ENCODE measurements around the gene UBE2G2.
"Not testable (repeated sequence)": the region's sequence is repeated elsewhere in the genome, so short reads cannot be mapped to it uniquely, and the experiment has no call there.

Gene UBE2G2

DNA sequence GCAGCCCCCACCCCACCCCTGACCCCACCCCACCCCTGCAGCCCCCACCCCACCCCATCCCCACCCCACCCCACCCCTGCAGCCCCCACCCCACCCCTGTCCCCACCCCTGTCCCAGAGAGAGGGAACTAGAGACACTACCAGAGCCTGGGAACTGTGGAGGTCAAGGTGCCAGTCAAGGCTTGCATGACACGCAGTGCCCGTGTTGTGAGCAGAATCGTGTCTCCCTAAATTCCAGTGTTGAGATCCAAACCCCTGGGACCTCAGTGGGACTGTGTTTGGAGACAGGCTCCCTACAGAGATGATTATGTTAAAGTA is 34.7 kb upstream of the UBE2G2 start:
- no peak for DNase-seq (ENCODE audit: low read depth in 2 of 2)

DNA sequence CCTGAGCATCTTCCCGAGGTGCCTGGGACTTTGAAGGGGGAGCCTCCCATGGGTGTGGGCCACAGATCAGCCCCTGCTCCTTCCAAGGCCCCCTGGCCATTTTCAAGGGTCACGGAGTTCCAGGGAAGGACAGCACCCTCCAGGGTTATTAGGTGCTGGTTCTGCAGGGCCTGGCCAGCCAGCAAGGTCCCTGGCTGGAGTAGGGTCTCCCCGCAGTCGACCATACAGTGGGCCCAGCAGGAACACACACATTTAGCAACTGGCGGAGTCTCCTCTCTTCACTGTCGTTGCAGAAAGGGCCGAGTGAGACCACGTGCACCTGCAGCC is 34.0 kb upstream of the UBE2G2 start:
- DNase-seq (ENCODE audit: low read depth in 2 of 2), result no peak

DNA sequence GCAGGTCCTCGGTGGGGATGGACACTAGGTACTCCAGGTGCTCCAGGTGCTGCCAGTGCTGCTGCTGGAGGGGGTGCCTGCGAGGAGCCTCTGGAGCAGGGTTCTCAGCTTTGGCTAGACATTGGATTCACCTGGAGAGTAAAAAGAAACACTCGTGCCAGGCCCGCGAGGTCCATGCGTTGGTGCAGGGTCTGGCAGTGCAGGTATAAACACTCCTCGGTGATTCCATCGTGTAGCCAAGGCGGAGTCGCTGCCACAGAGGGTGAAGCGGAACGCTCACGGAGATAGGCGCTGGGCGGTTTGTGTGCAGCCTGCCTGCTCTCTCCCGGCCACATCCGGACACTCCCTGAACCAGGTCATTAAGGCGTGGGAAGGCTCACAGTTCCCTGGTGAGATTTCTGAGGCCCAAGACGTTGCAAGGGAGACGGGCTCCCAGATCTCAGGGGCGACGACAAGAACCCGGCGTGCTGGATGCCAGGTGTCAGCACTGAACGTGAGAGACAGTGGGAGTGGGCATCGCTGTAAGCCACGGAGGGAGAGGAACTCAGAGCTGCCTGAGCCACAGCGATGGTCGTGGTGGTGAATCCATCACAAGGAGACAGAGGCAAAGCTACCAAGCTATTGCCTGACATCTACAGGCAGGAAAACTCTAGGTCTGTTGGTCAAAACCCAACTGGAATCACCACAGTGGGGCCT is 33.5 kb upstream of the UBE2G2 start:
- DNase-seq (ENCODE audit: low read depth in 2 of 2), result no peak

DNA sequence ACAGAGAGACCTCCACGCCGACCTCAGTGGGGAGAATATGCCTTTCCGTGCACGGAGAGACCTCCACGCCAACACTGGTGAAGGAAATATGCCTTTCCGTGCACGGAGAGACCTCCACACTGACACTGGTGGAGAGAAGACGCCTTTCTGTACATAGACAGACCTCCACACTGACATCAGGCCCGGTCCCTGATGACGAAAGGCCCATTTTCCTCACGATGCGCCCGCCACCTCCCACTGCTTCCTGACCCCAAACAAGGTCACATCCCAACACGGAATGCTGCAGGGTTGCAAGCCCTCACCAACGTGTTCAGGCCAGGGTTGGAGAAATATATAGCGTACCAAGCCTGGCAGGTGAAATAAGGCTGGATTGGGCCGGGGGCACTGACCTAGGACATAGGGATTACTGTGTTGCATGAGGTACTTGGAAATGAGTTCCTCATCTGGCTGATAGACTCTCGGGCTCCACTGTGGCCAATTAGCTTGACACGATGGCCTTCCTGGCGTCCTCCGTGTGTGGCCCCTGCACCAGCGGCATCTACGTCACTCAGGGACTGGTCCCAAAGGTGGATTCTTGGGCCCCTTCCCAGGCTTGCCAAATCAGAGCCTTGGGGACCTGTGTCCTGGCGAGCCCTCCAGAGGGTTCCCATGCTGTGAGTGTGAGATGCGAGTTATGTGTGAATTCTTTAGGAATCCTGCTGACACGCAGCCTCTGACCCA is 32.8 kb upstream of the UBE2G2 start:
- no peak for DNase-seq (ENCODE audit: low read depth in 2 of 2)

DNA sequence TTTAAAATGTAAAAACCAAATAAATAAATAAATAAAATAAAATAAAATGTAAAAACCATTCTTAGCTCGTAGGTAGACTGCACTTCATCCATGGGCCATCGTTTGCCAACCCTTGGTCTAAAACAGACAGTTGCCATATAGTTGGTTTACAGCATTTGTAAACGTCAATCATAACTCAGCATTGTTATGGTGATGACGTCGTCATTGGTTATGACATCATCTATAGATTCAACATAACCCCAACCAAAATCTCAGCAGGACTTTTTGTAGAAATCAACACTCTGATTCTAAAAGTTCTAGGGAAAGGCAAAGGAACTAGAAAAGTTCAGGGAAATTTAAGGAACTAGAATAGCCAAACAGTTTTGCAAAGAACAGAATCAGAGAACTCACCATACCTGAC is 32.0 kb upstream of the UBE2G2 start:
- no peak for DNase-seq (ENCODE audit: low read depth in 2 of 2)

DNA sequence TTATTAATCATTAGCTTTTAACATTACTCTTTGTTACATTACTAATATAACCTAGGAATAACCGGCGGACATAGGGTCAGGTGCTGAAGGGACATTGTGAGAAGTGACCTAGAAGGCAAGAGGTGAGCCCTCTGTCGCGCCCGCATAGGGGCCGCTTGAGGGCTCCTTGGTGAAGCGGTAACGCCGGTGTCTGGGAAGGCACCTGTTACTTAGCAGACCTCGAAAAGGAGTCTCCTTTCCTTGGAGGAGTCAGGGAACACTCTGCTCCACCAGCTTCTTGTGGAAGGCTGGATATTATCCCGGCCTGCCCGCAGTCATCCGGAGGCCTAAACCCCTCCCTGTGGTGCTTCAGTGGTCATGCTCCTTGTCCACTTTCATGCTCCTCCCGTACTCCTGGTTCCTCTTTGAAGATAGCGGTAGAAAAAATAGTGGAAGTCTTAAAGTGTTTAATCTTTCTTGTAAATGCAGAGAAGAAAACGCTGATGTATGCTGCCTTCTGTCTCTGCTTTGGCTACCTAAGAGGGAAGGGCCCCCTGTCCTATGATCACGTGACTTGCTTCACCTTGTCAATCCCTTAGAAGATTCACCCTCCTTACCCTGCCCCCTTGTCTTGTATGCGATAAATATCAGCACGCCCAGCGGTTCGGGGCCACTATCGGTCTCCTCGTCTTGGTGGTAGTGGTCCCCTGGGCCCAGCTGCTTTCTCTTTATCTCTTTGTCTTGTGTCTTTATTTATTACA is 31.1 kb upstream of the UBE2G2 start:
- not testable (repeated sequence) for DNase-seq (ENCODE audit: low read depth in 2 of 2)

DNA sequence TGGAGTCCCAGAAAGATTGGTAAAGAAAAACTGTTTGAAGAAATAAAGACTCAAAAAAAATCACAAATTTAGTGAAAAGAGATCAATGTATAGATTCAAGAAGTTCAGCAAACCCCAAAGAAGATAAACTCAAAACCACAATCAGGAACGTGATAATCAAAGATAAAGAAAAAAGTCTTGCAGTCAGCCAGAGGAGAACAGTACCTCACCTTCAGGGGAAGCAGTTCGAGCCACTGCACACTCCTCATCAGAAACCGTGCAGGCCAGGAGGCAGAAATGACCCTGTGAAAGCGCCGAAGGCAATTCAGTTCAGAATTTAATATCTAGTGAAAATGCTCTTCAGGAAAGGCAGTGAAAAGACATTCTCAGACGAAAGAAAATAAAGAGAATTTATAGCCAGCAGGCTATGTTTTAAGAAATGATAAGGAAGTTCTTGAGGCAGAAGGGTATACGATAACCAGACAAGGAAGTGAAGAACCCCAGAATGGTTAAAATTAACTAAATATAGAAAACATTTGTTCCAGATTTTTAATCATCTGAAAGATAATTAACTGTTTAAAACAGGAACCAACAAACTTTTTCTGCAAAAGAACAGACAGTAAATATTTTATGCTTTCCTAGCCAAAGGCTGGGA is 29.7 kb upstream of the UBE2G2 start:
- DNase-seq (ENCODE audit: low read depth in 2 of 2), result no peak

DNA sequence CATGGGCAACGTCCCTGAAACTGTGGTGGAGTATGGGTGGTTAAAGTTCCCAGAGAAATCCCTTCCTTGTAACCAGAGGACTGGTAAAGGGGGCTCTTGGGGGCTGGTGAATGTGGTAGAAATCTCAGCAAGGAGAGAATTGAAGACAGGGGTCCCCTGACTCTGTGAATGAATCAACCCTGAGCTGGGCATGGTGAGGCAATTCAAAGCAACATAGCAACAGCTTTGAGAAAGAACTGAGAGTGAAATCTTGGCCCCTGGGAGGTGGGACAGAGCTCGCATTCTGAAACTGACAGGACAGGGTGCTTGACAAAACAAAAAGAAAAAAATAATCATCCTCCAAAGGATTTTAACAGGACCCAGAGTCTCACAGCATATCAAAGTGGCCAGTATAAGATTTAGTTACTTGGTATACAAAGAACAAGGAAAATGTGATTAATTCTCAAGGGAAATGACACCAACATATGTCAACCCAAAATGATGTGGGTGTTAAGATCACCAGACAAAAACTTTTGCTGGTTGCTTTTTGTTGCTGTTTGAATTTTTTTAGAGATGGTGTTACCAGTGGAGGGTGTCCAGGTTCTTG is 28.0 kb upstream of the UBE2G2 start:
- DNase-seq (ENCODE audit: low read depth in 2 of 2), result no peak

DNA sequence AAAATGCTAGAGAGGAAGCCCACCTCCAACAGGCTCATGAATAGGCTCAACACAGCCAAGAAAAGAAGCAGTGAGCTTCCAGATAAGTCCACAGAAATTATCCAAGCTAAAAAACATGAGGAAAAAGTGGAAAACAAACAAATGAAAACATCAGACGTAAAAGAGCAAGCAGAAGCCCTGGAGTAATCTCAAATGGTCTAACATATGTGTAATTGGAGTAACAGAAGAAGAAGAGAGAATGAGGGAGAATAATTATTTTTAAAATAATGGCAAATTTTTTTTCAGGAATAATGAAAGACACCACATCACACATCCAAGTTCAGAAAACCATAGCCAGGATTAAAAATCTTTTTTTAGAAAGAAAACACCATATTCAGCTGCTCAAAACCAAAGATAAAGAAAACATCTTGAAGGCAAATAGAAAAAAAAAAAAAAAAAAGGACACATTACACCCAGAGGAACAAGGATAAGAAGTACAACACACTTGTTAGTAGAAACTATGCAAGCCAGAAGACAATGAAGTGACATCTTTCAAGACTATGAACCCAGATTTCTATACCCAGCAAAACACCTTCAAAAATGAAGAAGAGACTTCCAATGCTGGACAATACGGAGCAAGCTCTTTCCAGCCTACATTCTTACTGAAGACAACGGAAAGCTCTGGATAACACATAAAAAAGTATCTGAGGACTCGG is 26.9 kb upstream of the UBE2G2 start:
- DNase-seq (ENCODE audit: low read depth in 2 of 2), result no peak

DNA sequence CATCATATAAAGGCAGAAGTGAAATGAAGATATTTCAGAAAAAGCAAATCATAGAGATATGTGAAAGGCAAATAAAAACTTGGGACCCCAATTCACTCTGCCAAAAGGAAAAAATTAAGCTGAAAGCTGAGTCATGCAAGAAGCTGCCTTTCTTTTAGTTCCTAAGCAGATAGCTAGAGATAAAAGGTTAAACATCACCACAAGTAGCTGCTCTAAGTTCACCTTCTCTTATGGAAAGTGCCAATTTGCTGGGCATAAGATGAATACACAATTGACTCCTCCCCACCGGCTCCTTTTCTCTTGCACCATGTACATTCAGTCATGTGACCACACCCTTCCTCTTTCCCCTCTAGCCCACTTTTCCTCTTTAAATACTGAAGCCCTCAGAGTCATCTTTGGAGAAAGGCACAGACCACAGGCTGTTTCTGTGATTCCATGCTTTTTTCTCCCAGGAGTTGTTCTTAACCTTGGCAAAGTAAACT is 21.6 kb upstream of the UBE2G2 start:
- no peak for DNase-seq (ENCODE audit: low read depth in 2 of 2)

DNA sequence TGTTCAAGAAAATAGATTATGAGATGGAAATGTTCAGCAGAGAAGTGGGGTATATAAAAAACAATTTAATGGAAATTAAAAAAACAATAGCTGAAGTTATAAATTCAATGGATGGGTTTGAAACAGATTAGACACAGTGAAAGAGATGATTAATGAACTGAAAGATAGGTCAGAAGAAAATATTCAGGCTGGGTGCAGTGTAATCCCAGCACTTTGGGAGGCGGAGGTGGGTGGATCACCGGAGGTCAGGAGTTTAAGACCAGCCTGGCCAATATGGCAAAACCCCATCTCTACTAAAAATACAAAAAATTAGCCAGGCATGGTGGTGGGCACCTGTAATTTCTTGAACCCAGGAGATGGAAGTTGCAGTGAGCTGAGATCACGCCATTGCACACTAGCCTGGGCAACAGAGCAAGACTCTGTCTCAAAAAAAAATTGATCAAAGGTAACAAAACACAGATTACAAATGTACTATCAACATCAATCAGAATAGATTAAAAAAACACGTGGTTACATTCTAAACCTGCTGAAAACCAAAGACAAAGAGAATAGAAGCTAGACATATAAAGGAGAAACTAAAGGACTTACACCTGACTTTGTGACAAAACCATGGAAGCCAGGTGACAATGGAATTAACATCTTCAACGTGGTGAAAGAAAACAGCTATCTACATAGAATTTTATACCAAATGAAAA is 21.0 kb upstream of the UBE2G2 start:
- no peak for DNase-seq (ENCODE audit: low read depth in 2 of 2)

DNA sequence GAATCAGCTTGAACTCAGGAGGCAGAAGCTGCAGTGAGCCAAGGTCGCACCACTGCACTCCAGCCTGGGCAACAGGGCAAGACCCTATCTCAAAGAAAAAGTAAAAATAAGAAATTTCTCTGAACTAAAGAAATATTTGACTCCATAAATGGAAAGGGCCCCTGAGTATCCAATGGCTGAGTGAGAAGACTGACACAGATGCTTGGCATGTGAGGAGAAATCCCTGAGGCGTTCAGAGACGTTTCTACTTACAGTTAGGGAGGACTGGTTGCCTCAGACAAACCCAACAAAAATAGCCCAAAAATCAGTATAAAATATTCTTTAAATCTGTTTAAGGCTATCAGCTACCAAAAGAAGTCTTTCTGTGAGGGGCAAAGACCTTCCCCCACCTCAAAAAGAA is 19.2 kb upstream of the UBE2G2 start:
- no peak for DNase-seq (ENCODE audit: low read depth in 2 of 2)

DNA sequence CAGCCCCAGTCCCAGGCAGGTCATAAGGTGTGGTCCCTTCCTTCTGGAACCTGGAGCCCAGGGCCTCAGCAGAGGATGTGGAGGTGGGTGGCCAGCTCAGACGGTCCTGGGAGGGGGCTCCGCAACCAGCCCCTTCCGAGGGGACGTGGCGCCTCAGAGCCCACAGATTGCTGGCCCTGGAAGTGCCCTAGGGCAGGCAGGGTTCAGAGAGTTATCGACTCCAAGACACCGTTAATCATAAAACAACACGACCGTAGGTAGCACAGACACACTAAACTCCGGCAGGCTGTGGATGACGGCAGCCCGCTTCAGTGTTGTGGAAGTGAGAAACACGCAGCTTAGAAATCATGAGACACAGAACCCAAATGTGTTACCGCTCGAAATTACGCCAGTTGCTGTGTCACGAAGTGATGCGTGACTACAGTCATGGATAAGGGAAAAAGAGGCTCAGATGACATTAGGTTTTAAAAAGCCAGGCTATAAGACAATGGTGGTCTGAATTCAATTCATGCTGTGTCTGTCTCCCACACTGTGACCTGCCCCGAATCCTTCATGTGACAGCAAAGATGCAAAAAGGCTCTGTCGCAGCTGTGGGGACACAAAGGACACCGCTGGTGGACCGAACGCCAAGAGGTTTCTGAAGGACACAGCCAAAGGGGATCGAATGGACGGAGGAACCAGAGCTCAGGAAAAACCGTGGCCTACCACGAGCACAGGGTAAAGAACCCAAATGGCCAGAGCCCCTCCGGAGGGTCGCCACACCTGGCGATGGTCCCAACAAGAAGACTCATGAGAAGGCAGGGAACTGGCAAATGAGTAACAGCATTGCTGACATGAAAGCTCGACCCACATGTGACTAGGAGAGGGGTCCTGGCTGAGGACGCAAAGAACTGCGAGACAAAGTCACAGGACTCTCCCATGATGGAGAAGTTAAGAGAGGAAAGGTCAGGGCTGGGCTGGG is 17.9 kb upstream of the UBE2G2 start:
- DNase-seq (ENCODE audit: low read depth in 2 of 2), result no peak

DNA sequence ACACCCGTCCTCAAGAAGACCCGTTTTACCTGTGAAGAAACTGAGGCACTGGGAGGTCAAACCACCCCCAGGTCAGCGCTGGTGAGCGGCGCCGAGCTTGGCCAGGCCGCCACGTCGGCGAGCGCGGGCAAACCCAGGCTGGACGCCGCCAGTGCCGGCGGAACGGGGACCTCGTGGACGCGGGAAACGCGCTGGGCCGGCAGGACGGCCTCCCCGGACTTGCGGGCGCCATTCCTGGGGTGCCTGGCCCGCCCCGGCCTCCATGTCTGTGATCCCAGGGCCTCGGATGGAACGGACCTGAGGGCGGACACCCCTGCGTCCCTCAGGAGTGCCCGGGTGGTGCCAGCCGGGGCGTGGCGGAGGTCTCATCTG is 17.0 kb upstream of the UBE2G2 start:
- DNase-seq (ENCODE audit: low read depth in 2 of 2), result no peak

DNA sequence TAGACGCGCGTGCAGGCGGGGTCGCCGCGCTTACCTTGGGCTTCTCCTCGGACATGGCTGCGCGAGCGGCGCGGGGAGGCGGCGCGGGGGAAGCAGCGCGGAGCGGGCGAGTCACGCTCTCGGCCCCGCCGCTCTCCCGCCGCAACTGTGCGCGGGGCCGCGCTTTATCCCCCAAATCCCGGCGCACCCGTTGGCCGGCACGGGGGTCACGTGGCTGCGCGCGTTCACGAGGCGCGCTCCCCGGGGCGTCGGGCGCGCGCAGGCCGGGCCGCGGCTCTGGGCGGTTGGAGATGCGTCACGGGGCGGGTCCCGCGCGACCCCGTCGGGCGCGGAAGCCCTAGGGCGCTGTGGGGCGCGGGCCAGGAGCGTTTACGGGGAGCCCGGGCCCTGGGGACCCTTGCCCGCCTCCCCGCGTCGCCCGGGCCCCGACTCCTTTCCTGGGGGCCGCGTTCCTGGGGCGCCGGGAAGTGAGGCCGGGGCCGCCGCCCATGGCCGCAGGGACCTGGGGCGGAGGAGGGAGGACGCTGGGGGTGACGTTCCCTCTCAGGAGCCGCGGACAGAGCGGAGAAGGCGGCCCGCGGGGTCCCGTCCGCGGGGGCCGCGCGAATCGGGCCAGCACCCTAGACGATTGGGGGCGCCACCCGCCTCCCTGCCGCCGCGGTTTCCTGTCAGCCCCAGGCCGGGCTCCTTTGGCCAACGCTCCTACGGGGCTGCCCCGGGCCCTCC is 16.5 kb upstream of the UBE2G2 start, which contains the start of gene SUMO3:
TSS of gene SUMO3 (minus strand) at position 149 of the 726 bp plus-strand sequence. CDS start at position 55, 94 bp downstream.
- peak; percentile 71 to 78 for DNase-seq (ENCODE audit: low read depth in 2 of 2)

DNA sequence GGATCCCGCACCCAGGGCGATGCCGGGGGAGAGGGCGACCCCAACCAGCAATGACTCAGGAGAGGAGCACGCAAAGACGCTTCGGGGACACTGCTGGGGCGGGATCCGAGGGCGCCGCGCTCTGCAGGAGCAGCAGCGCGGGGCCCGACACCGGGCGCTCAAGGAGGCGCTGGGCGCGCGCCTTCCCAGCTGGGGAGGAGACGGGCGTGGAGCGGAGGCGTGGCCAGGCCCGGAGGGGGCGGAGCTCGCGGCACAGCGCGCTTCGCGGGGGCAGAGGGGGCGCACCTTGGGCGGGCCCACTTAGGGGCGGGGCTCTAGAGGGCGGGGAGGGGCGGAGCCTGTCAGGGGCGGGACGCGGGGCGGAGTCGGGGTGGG is 15.9 kb upstream of the UBE2G2 start:
- peak; percentile 84 to 89 for DNase-seq (ENCODE audit: low read depth in 2 of 2)

DNA sequence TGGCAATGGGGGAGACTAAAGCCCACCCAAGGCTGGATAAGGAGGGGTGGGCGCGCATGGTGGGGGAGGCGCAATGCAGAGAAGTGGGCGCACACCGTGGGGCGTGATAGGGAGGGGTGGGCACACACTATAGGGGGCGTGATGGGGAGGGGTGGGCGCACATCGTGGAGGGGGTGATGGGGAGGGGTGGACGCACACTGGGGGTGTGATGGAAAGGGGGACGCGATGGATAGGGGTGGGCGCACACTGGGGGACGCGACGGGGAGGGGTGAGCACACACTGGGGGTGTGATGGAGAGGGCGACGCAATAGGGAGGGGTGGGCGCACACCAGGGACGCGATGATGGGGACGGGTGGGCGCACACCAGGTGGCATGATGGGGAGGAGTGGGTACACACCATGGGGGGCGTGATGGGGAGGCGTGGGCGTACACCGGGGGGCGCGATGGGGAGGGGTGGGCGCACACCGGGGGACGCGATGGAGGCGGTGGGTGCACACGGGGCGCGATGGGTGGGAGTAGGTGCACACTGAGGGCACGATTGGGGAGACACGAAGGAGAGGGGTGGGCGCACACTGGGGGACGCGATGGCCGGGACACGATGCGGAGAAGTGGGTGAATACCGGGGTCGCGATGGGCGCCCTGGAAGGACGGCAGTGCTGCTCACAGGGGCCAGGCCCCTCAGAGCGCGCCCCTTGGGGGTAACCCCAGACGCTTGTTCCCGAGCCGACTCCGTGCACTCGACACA is 15.3 kb upstream of the UBE2G2 start:
- DNase-seq (ENCODE audit: low read depth in 2 of 2), result no peak

DNA sequence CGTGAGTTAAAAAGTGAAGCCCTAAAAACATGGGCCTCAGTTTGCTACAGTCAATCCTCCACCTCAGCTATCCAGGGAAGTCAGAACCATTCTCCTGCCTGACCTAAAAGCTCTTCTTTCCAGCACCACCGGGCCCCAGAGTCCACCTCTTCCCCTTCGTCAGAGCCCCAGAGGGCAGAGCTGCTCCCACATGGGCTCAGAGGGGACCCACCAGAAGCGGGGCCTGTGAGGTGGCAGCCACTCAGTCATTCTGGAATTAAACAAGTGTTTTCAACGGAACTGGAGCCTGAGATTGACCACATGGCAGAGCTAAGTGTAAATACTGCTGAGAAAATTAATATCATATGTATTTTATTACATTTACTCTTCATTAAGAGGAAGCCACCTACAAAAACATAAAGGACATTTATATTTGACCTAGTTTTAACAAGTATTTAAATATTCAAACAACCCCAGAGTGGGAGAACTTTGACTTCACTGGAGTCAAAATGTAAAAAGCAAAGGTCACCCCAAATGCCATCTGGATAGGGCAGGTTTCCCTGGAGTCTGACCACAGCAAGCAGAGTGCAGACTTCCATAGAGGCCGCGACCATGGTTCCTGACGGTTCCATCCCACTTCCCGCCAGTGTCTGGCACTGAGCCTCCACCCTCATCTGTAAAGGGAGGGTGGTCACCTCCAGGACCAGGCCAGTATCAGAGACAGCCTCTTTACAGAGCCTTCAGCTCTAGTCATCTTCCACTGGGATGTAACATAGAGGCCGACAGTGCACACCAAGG is 14.4 kb upstream of the UBE2G2 start:
- DNase-seq (ENCODE audit: low read depth in 2 of 2), result no peak
